Fibroblast of the aortic adventitia (primary cell): ENCODE measurements around the gene CNN2. TPM values are rescaled to one million over a fixed set of nuclear protein-coding genes. Genes with fewer than 3 reads are reported as not detected.

Experiments
- DNase-seq: peaks from one replicate; pipeline ENCODE4 v3.0.0-alpha.2; 2010; ENCODE audit warnings: low read depth
- H3K4me3 ChIP-seq: 2 replicates; pipeline ENCODE4 v1.5.1; 2011; ENCODE audit warnings: low read depth, mild to moderate bottlenecking, control low read depth, low read length, moderate library complexity
- CTCF ChIP-seq: IDR thresholded peaks from 2 replicates; pipeline ENCODE4 v1.5.1; 2011; ENCODE audit warnings: mild to moderate bottlenecking, low read length, control low read depth, inconsistent platforms; ENCODE audit not compliant: insufficient read depth
- total RNA-seq: library from RNA; depleted of rRNA; stranded (reverse); fragments of >200 nt; gene quantifications from 2 replicates; pipeline ENCODE4 v1.2.3, GENCODE V29; 2012; ENCODE audit warnings: low replicate concordance

The CNN2 gene
- total RNA-seq, 1 donor = 96.0 TPM

GRCh38 chr19:1058112-1058511 is 31.7 kb downstream of the CNN2 start:
- H3K4me3 ChIP-seq = no peak overlapping the region
- no peak for TF ChIP-seq CTCF
- DNase-seq = no peak

- no peak for DNase-seq
- H3K4me3 ChIP-seq = no peak overlapping the region
- no peak for TF ChIP-seq CTCF
These were observed 34.3 kb downstream of the CNN2 start for GRCh38 chr19:1060689-1061088.

GRCh38 chr19:1061987-1062386 is 35.6 kb downstream of the CNN2 start:
- no peak for DNase-seq
- TF ChIP-seq CTCF = no peak
- no peak overlapping the region for H3K4me3 ChIP-seq

- no peak for TF ChIP-seq CTCF
- DNase-seq = no peak
These were observed 36.1 kb downstream of the CNN2 start for GRCh38 chr19:1062387-1063029.

GRCh38 chr19:1063030-1063908 is 36.9 kb downstream of the CNN2 start:
- no peak for DNase-seq
- no peak overlapping the region for H3K4me3 ChIP-seq
- TF ChIP-seq CTCF = no peak

More at GRCh38 chr19:1062387-1063029, 36.1 kb downstream of the CNN2 start:
- H3K4me3 ChIP-seq = no peak overlapping the region

GRCh38 chr19:1063909-1064660 is 37.7 kb downstream of the CNN2 start:
- TF ChIP-seq CTCF = no peak
- DNase-seq = no peak
- no peak overlapping the region for H3K4me3 ChIP-seq
